Stimulated activated CD4-positive, alpha-beta T cell treated with anti-CD3 and anti-CD28 coated beads, Interleukin-4, amount 100 ng/mL, for 1 hour (primary cell): ENCODE data around the gene FOLR1.
"Not testable (repeated sequence)": the region's sequence is repeated elsewhere in the genome, so short reads cannot be mapped to it uniquely, and the experiment has no call there.

Experiments used
- DNase-seq: peaks from one replicate; pipeline ENCODE4 v3.0.0-alpha.2; 2020

The FOLR1 gene

DNA sequence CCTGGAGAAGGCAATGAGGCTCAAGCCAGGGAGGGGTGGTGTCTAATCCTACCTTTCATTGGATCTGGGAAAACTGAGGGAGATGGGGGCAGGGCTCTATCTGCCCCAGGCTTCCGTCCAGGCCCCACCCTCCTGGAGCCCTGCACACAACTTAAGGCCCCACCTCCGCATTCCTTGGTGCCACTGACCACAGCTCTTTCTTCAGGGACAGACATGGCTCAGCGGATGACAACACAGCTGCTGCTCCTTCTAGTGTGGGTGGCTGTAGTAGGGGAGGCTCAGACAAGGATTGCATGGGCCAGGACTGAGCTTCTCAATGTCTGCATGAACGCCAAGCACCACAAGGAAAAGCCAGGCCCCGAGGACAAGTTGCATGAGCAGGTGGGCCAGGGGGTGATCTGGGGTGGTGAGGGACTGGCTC is at the start of gene FOLR1:
Gene FOLR1, plus strand, starts transcription at position 180 of the 421 bp plus-strand sequence. Its CDS starts 34 bp downstream, at position 214.
- DNase-seq = no peak

DNA sequence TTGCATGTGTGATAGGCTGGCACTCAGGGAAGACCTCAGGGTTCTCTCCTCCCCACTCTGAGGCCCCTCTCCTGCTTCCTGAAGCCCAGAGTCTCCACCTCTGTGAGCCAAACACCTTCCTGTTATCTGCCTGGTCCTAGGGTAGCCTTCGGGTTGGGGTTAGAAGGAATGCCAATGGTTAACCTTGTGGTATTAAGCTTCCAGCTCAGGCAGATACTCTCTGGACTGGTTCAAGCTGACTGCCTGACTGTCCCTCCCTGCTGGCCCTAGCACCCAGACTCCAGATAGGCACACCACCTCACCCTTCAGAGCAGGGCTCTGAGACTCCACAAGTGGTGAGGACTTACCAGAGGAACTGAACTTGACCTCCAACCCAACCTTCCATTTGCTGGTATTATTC is 49.4 kb upstream of the FOLR1 start:
- DNase-seq = not testable (repeated sequence)

DNA sequence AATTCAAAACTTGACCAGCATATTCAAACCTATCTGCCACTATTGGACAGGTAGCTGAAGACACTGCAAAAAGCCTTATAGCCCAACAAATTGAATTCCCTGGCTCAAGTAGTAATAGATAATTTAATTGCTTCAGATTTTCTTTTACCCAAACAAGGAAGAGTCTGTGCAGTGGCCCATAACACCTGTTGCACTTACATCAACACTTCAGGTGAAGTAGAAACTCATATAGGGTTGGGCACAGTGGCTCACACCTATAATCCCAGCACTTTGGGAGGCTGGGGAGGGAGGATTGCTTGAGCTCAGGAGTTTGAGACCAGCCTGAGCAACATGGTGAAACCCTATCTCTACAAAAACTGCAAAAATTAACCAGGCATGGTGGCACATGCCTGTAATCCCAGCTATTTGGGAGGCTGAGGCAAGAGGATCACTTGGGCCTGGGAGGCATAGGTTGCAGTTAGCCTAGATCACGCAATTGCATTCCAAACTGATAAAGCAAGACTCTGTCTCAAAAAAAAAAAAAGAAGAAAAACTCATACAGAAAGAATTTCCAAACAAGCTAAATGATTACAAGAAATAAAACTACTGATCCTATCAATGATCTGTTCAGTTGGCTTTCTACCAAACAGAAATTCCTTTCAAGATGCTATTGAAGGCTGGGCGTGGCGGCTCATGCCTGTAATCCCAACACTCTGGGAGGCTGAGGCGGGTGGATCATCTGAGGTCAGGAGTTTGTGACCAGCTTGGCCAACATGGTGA is 47.0 kb upstream of the FOLR1 start:
- DNase-seq = no peak

DNA sequence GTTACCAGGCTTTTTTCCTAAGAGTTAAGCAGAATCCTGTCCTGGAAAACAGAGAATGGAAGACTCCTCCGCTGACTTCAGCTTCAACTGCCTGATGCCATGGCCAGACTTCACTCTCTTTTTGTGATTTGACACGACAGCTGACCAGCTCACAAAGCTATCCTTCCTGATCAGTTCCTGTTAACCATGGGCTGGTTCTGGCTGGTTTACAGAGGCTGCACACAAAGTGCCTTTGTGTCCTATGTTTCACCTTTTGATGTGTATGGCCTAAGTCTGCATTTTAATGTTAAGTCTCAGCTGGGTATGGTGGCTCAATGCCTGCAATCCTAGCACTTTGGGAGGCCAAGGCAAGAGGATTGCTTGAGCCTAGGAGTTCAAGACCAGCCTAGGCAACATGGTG is 45.3 kb upstream of the FOLR1 start:
- no peak for DNase-seq

DNA sequence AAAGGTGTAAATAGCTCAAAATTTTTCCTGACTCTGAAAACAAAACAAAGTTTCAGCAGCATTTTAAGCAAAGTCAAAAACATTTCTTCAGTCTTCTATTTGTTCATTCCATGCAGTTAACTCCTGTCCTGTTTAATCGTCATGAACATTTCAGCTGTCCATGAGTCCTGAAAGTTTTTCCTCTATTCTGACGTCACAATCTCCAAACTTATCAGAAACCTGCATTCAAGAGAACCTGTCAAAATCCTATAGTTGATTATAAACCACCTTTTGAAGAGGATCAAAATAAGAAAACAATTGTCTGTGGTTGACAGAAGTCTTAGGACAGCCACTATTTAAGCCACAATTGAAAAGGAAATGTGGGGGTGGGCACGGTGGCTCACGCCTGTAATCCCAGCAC is 41.1 kb upstream of the FOLR1 start:
- no peak for DNase-seq

DNA sequence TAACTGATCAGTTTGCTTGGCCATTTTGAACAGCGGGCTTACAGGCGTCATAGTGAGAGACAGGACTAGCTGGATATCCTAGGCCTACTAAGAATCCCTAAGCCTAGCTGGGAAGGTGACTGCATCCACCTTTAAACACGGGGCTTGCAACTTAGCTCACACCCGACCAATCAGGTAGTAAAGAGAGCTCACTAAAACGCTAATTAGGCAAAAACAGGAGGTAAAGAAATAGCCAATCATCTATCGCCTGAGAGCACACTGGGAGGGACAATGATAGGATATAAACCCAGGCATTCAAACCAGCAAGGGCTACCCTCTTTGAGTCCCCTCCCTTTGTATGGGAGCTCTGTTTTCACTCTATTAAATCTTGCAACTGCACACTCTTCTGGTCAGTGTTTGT is 38.1 kb upstream of the FOLR1 start:
- DNase-seq = not testable (repeated sequence)

DNA sequence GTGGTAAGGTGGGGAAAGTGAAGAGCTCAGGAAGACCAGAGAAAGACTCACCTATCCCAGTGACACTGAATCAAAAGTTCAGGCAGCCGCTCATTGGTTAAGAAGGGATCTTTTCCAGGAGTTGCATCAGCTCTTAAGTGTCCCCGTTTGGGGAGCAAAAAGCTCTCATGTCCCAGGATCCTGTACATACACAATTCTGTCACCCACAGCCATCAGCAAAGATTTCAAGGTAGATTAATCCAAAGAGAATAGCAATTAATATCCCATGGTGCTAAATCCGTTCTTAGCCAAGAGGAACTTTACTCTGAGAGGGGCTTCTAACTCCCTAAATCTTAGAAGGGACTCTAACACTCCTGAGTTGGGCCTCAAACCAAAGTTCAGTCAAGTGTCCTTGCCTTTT is 37.1 kb upstream of the FOLR1 start:
- no peak for DNase-seq

DNA sequence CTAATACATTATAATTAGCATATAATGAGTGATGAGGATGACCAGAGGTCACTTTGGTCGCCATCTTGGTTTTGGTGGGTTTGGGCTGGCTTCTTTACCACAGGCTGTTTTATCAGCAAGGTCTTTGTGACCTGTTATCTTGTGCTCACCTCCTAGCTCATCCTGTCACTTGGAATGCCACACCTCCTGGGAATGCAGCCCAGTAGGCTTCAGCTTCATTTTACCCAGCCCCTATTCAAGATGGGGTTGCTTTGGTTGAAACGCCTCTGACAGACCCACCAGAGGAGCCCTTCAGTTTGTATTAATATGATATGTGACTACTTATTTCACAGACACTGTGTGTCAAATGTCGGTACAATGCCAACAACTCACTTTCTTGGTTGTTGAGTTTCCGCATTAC is 36.2 kb upstream of the FOLR1 start:
- no peak for DNase-seq

DNA sequence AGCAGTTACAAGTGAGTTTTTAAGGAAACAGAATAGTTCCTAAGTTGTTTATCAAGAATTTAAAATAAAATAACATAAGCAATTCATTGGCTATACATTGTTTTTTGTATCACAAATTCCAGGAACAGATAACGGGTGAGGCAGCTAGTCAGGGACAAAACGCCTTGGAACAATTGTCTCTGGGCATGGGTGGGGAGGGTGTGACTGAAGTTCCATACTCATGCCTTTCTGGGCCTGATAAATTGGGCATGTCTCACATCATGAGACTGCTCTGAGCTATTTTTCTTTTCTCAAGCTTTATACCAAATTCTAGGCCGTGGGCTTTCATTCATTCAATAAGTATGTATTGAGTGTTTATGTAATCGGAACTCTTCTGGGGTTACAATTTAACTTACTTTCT is 34.8 kb upstream of the FOLR1 start:
- DNase-seq = no peak

DNA sequence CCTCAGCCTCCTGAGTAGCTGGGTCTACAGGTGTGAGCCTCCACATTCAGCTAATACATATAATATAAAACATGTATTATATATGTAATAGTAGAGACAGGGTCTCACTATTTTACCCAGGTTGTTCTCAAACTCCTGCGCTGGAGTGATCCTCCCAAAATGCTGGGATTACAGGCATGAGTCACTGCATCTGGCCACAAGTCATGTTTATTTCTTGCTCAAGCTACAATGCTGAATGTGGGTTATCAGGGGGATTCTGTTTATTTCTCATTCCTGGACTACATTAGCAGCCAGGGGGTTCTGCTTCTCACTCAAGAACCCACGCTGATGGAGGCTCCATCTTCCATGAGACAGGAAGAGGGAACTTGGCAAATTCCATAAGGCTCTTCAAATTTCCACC is 31.6 kb upstream of the FOLR1 start:
- DNase-seq = no peak

DNA sequence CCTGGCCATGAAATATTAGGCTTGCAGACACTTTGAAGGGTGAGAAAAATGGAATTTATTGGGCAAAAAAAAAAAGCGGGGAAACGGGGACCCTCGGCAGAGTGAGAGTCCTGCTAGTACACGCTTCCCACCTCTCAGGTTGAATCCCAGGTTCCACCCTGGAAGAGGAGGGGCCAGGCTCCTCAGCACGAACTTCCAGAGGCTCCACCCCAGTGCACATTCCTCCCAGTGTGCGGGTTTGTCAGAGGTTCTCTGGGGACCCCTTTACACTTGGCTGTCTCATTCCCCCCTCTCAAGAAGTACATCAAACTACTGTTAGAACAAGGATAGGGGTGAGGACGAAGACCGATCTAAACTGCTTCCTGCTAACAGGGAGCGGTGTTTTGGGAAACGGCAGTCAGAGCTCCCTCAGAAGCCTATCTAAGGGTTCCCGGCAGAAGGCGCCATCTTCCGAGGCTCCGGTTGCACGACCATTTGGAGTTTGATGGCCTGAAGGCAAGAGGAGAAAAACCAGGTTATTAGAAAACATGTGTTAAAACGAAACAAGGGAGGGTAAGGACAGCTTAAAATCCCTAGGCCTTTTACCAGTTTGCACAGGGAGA is 28.9 kb upstream of the FOLR1 start:
- no peak for DNase-seq

DNA sequence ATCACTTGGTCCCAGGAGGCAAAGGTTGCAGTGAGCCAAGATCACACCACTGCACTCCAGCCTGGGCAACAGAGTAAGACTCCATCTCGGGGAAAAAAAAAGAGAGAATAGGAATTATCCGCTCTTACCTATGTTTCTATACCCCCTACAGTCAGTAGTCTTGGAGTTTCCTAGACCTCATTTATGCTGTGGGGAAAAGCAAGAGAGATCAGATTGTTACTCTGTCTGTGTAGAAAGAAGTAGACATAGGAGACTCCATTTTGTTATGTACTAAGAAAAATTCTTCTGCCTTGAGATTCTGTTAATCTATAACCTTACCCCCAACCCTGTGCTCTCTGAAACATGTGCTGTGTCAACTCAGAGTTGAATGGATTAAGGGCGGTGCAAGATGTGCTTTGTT is 27.8 kb upstream of the FOLR1 start:
- not testable (repeated sequence) for DNase-seq

DNA sequence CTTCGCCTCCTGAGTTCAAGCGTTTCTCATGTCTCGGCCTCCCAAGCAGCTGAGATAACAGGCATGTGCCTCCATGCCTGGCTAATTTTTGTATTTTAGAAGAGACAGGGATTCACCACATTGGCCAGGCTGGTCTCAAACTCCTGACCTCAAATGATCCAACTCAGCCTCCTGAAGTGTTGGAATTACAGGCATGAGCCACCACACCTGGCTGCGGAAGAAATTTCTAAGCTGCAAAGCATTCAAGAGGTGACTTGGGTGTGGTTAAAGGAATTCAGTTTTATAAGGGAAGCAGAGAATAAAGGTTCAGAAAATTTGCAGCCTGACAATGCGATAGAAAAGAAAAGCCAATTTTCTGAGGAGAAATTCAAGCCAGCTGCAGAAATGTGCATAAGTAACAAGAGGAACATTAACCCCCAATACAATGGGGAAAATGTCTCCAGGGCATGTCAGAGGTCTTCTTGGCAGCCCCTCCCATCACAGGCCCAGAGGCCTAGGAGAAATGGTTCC is 22.8 kb upstream of the FOLR1 start:
- DNase-seq = not testable (repeated sequence)

DNA sequence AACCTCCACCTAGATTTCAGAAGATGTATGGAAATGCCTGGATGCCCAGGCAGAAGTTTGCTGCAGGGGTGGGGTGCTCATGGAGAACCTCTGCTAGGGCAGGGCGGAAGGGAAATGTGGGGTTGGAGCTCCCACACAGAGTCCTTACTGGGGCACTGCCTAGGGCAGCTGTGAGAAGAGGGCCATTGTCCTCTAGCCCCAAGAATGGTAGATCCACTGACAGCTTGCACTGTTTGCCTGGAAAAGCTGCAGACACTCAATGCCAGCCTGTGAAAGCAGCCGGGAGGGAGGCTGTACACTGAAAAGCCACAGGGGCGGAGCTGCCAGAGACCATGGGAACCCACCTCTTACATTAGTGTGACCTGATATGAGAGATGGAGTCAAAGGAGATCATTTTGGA is 22.2 kb upstream of the FOLR1 start:
- DNase-seq = not testable (repeated sequence)

DNA sequence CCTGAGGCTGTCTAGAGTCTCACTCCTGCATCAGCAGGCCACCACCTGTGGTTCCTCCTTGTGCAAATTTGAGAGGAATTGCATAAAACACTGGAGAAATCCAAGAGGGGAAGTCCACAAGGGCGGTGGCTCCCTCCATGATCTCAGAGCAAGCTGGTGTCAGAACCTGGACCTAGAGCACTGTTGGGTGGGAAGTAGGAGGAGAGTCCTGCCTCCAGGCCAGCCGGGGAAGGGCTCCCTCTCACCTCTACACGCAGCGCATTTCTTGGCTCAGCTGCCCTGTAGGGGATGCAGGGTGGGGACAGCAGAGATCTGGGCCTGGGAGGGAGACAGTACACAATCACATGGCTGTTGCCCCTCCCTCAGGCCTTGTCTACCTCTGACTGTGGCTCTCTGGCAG is 19.9 kb upstream of the FOLR1 start:
- DNase-seq = not testable (repeated sequence)

DNA sequence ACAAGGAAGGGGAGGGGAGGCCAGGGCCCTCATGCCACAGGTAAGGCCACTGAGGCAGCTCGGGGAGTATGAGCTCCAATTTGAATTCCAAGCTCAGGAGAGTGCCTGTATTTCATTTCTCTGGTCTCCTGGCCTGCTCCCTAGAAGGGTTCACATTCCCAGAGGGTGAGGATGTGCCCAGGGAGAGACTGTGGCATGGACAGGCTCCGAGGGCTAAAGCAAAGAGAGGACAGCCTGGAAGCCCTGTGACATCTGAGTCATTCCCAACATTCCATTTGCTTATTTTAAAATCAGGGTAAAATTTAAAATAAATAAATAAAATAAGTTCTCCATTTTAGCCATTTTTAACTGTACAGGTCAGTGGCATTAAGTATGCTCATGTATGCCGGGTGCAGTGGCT is 18.6 kb upstream of the FOLR1 start:
- no peak for DNase-seq

DNA sequence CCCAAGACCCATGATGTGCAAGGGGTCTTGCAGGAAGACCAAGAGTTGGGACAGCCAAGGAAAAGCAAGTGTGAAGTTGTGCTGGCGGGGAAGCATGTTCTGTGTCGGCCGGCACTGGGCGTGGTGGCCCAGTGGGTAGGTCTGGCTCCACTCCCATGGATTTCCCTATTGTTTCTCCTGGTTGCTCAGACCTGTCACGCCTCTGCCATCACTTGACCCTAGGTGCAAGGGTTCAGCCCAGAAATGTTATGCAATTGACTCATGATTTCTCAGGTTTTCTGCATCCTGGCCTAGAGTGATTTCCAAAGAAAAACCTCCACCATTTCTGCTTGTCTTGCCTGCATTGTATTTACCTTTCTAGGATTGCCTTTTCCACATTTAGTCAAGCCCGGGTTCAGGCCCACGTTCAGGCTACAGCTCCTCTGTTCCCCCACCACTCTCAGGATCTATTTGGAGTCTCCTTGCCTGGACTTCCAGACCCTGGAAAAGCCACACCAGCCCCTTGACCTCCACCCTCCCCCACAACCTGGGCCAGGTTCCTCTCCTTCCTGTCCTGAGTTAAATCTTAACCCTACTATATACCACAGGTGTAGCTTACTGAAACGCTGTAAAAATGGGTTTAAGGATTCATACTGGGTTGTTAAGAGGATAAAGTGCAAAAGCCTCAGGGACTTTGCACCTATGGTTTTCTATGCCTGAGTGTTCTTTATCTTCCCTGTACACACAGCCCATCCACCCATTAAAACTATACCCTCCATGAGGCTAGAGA is 17.5 kb upstream of the FOLR1 start:
- no peak for DNase-seq

DNA sequence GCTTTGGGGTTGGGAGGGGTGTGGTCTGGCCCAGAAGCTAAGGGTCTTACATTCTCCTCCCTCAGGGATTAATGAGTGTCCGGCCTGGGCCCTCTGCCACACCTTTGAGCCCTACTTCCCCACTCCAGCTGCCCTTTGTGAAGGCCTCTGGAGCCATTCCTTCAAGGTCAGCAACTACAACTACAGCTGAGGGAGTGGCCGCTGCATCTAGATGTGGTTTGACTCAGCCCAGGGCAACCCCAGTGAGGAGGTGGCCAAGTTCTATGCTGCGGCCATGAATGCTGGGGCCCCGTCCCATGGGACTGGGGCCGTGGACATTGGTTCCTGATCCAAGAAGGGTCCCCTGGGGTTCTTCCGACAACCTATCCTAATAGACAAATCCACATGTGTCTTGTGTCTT is 14.3 kb upstream of the FOLR1 start:
- no peak for DNase-seq

DNA sequence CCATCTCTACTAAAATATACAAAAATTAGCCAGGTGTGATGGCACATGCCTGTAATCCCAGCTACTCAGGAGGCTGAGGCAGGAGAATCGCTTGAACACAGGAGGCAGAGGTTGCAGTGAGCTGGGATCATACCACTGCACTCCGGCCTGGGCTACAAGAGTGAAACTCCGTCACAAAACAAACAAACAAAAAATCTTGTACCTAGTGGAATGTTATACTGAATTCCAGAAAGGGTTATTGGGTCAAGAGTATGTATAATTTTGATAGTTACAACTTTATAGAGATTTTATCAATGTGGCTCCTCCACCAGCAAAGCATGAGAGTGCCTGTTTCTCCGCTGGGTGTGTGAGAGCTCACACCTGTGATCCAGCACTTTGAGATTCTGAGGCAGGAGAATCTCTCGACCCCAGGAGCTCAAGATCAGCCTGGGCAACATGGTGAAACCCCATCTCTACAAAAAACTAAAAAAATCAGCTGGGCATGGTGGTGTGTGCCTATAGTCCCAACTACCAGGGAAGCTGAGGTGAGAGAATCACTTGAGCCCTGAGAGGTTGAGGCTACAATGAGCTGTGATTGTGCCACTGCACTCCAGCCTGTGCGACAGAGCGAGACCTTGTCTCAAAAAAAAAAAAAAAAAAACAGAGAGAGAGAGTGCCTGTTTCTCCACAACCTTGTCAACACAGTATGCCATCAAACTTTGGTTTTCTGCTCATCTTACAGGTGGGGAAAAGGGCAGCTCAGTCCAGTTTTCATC is 12.7 kb upstream of the FOLR1 start:
- no peak for DNase-seq

DNA sequence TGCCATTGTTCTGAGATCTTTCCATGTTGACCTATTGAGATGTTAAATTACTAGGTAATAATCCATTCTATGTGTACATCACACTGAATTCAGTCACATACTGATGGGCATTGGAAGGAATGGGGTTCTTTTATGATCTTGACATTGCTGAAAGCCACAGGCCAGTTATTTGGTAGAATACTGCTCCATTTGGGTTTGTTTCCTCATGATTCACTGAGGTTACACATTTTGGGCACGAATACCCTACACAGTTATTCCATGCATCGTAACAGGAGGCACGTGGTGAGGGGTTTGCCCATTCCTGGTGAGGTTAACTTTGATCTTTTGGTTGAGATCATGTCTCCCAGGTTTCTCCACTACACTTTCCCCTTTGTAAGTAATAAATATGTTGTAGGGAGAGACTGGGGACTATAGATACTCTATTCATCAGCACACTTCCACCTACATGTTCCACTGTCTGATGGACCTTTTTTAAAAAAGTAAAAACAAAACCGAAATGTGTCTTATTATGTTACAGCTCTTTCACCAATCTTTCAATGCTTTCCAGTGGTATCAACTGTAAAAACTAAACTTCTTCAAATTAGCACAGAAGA is 12.0 kb upstream of the FOLR1 start:
- DNase-seq = no peak

DNA sequence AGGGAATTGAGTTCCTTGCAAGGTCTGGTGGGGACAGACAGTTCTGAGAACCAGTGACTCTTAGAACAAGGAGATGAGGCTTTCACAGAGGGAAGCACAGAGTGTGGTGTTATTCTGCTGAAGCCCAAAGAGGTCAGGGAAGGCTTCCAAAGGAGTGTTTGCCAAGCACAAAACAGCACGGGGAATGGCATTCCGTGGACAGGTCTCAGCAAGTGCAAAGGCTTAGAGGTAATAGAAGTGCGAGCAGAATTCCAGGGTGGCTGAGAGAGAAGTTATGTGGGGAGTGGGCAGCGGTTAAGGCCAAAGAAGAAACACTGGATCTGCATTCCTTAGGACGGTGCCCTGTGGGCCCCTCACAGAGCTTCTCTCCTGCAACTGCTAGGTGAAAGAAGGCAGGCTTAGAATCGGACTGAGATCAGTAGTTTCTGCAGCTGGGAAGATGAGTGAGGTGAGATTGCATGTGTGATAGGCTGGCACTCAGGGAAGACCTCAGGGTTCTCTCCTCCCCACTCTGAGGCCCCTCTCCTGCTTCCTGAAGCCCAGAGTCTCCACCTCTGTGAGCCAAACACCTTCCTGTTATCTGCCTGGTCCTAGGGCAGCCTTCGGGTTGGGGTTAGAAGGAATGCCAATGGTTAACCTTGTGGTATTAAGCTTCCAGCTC is 10.9 kb upstream of the FOLR1 start:
- DNase-seq = not testable (repeated sequence)

DNA sequence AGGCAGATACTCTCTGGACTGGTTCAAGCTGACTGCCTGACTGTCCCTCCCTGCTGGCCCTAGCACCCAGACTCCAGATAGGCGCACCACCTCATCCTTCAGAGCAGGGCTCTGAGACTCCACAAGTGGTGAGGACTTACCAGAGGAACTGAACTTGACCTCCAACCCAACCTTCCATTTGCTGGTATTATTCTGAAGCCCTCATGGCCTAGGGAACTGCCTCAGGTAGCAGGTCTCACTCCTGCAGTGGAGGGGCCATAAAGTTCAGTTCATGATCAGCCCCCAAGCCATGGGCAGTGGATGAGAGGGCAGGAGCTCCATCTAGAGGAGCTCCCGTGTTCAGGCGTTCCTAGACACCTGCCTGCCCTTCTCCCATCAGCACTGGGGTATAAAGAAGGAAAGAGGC is 10.4 kb upstream of the FOLR1 start:
- DNase-seq = not testable (repeated sequence)
